GM18519 (cell line): ENCODE data around the gene CEACAM6.
"Not testable (repeated sequence)": the region's sequence is repeated elsewhere in the genome, so short reads cannot be mapped to it uniquely, and the experiment has no call there.

Experiments
- ATAC-seq: cut with Tn5 transposase; IDR thresholded peaks from one replicate; pipeline ENCODE4 v1.9.1; 2021; ENCODE audit warnings: mild to moderate bottlenecking, moderate library complexity; ENCODE audit not compliant: unreplicated experiment, low FRiP score

CEACAM6 gene

GRCh38 chr19:41755328-41755913 is at the start of gene CEACAM6:
CEACAM6 (plus strand) TSS chr19:41755530; CDS start chr19:41755639, 109 bp downstream.
- ATAC-seq: no peak

GRCh38 chr19:41706741-41707501 is 48.4 kb upstream of the CEACAM6 start:
- ATAC-seq: no peak

DNA sequence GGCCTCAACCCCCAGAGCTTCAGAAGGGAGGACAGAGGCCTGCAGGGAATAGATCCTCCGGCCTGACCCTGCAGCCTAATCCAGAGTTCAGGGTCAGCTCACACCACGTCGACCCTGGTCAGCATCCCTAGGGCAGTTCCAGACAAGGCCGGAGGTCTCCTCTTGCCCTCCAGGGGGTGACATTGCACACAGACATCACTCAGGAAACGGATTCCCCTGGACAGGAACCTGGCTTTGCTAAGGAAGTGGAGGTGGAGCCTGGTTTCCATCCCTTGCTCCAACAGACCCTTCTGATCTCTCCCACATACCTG is 47.9 kb upstream of the CEACAM6 start:
- ATAC-seq: no peak

DNA sequence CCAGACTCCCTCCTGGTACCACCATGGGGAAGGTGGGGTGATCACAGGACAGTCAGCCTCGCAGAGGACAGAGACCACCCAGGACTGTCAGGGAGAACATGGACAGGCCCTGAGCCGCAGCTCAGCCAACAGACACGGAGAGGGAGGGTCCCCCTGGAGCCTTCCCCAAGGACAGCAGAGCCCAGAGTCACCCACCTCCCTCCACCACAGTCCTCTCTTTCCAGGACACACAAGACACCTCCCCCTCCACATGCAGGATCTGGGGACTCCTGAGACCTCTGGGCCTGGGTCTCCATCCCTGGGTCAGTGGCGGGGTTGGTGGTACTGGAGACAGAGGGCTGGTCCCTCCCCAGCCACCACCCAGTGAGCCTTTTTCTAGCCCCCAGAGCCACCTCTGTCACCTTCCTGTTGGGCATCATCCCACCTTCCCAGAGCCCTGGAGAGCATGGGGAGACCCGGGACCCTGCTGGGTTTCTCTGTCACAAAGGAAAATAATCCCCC is 47.4 kb upstream of the CEACAM6 start:
- no peak for ATAC-seq

- no peak for ATAC-seq
Observed at GRCh38 chr19:41708481-41708880, 46.8 kb upstream of the CEACAM6 start, which contains the start of gene CEACAM5. CEACAM5 (plus strand) TSS chr19:41708626; CDS start chr19:41708732, 106 bp downstream.

DNA sequence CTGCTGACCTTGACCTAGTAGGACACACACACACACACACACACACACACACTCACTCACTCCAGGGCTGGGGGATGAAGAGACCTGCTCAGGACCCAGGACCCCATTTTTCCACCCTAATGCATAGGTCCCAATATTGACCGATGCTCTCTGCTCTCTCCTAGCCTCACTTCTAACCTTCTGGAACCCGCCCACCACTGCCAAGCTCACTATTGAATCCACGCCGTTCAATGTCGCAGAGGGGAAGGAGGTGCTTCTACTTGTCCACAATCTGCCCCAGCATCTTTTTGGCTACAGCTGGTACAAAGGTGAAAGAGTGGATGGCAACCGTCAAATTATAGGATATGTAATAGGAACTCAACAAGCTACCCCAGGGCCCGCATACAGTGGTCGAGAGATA is 45.8 kb upstream of the CEACAM6 start:
- ATAC-seq: not testable (repeated sequence)

- no peak for ATAC-seq
Observed at GRCh38 chr19:41709951-41710645, 45.2 kb upstream of the CEACAM6 start.

GRCh38 chr19:41711376-41712261 is 43.7 kb upstream of the CEACAM6 start:
- ATAC-seq: no peak

- no peak for ATAC-seq
Observed at GRCh38 chr19:41714598-41714997, 40.7 kb upstream of the CEACAM6 start.

- ATAC-seq: no peak
Observed at GRCh38 chr19:41718761-41719160, 36.6 kb upstream of the CEACAM6 start.

GRCh38 chr19:41720103-41720502 is 35.2 kb upstream of the CEACAM6 start:
- ATAC-seq: no peak

DNA sequence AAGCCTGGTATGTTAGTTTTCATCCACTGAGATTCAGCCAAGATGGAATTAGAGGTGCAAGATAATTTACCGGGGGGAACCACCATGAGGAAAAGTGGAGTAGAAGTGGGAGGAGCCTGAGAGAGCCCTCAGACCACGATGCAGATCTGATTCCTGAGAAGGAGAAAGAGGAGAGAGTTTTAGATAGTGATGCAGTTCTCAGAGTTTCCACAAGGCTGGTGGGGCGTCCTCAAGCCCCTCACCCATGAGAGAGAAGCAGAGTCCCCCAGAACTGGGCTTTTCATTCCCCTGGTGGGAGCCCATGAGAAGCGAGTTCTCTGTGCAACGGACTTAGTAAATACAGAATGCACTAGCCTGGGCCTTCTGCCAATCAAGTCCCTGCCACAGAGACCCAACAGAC is 28.8 kb upstream of the CEACAM6 start:
- ATAC-seq: no peak

DNA sequence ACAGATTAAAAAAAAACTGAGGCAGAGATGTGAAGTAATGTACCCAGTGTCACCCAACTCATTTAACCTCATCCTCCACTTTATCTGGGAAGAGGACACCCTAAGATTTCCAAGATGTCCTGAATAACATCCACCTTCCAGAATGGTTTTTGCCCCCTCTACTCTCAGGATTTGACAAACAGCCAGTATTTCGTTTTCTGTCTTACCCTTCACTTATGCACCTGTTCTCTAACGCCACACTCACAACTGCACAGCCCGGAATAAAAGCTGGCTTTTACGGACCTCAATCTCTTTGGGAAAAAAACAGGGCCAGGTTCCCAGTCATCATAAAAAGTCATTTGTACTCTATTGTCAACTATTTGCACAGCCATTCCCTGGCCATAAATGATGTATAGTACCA is 21.2 kb upstream of the CEACAM6 start:
- no peak for ATAC-seq

DNA sequence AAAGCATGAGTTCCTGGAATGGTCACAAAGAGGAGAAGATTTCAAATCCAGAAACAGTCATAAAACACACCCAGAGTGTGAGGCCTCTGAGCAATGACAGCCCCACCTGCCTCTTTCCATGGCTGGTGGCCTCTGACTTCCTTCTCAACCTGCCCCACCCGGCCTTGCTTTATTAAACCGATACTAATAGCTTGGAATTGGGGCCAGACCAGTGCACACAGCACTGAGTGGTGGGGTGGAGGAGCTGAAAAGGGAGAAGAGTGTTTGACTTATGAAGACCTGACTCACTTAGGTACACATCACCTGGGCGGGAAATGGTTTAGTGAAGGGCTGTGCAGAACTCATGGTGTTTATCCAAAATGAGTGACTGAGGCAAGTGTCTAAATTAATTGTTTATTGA is 20.7 kb upstream of the CEACAM6 start:
- no peak for ATAC-seq

GRCh38 chr19:41735071-41735600 is 20.2 kb upstream of the CEACAM6 start:
- ATAC-seq: no peak

DNA sequence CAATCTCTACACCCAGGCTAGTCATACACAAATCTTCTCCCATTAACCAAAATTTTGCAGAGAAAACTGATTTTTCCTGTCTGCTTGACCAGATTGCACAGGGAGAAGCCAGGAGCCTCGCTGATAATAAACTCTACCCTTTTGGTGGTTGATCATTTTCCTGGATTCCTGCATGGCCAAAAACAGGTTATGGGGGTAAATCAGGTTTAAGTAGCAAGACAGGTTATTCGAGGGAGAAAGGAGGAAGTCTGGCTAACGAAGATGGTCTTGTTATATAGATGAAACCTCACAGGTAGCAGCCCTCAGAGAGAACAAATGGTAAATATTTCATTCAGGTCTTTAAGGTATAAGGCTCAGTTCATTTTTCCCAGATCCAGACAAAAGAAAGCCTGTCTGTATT is 16.0 kb upstream of the CEACAM6 start:
- ATAC-seq: no peak

GRCh38 chr19:41740415-41741243 is 14.7 kb upstream of the CEACAM6 start:
- no peak for ATAC-seq

GRCh38 chr19:41741244-41741554 is 14.1 kb upstream of the CEACAM6 start:
- ATAC-seq: no peak

DNA sequence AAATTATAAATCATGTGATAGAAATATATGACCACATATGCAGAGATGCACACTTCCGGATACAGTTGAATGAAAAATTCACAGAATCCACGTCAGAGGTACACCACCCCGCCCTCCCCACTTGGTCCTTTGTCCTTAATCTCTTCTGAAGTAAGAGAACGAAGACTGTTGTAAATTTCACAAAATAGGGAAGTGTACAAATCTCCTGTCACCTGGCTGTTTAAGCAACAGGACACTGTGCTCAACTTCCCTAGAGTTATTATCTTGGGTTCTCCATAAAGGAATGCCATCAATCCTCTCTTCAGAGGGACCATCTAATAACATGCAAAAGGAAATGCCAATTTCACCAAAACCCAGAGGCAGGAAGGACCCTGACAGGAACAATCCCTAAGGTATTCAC is 10.5 kb upstream of the CEACAM6 start:
- ATAC-seq: no peak

DNA sequence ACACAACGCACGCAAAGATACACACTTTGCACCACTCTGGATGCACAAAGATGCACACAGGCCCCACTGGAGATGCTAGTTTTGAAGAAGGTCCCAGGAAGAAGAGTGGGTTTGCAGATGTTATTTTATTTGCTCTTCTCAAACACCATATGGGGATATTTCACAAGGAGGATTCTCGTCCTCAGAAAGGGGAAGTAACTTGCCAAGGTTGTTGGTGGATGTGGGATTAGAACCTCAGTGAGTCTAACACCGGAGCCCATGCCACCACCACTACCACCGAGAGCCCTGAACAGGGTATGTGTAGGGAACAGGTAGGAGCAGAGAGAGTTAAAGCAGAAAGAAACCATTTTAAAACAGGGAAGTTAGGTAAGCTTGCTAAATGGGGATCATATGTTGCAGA is 9.6 kb upstream of the CEACAM6 start:
- ATAC-seq: no peak
